Measurements from ENCODE around the gene SBF2.

Gene SBF2

DNA sequence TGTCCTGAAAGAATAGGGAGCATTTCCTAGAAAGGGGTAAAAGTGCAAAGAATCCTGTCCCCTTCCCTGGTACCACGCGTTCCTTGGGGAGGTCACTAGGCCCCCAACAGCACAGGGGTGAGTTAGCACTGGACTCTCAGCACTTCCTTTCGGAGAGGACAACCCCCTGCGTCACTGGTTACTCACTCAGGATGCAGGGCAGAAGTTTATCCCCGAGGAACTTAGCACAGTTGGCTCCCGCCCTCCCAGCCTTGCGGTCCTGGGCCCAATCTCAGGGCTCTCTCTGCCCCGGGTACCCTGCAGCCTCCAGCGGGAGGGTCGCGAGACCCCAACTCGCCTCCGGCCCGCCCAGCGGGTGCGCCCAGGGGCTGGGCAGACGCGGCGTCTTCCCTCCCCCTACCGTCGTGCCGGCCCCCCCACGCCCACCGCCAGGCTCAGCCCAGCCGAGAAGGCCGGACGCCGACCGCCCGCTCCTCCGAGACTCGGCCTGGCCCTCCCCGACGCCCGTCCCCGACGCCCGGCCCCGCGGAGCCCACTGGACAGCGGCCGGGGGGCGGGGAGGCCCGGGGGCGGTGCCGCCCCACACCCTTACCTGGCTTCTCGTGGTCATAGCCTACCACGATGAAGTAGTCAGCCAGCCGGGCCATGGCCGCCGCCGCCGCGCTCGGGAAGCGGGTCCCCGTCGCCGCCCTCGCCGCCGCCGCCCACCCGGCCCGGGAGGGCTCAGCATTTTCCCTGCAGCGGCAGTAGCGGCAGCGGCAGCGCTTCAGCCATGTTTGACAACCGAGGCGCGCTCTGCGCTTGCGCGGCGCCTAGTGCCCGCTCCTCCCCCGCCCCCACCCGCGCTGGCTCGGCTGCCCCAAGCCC is at the start of gene SBF2:
Gene SBF2 (minus strand): TSS at position 797 of the 867 bp plus-strand sequence. CDS start 150 bp downstream, at position 647.
- DNase-seq (ENCODE audit: low read depth in 2 of 2), result peak; percentile 69 to 71

GRCh38 chr11:10338287-10338686 is 44.3 kb upstream of the SBF2 start:
- no peak for DNase-seq (ENCODE audit: low read depth in 2 of 2)

DNA sequence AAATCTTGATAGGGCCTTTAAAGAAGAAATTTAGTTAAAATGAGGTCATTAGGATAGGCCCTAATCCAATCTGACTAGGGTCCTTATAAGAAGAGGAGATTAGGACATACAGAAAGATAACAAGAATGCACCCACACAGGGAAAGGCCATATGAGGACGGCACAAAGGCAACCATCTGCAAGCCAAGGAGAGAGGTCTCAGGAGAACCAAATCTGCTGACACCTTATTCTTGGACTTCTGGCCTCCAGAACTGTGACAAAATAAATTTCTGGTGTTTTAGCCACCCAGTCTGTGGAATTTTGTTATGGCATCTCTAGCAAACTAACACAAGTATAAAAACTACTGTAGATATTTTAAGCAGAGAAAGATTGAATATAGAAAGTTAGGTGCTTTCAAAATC is 39.5 kb upstream of the SBF2 start:
- DNase-seq (ENCODE audit: low read depth in 2 of 2), result no peak

DNA sequence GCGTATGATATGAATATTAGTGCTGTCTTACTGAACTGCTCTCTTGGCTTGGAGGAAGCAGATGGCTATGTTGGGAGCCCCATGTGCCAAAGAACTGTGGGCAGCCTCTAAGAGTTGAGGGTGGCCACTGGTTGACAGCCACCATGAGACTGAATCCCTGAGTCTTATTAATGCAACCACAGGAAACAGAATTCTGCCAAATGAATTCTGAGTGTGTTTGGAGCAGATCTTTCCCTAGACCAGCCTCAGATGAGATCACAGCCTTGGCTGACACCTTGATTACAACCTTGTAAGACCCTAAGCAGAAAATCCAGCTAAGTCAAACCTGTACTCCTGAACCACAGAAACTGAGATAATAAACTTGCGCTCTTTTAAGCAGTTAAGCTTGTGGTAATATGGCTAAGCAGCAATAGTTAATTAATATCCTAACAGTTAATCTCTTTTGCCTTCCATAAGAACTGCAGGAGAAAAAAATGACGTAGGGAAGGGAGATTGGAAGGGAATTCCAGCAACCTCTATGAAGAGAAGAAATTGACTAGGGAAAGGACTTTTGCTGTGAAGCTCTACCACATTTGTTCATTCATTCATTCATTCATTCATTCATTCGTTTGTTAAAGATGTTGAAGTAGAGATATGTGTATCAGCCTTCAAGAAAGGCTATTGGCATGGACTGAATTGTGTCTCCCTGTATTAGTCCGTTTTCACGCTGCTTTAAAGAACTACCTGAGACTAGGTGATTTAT is 37.7 kb upstream of the SBF2 start:
- DNase-seq (ENCODE audit: low read depth in 2 of 2), result no peak

GRCh38 chr11:10329935-10330334 is 35.9 kb upstream of the SBF2 start:
- no peak for DNase-seq (ENCODE audit: low read depth in 2 of 2)

- DNase-seq (ENCODE audit: low read depth in 2 of 2), result no peak
Measured at GRCh38 chr11:10329356-10329755, 35.3 kb upstream of the SBF2 start.

DNA sequence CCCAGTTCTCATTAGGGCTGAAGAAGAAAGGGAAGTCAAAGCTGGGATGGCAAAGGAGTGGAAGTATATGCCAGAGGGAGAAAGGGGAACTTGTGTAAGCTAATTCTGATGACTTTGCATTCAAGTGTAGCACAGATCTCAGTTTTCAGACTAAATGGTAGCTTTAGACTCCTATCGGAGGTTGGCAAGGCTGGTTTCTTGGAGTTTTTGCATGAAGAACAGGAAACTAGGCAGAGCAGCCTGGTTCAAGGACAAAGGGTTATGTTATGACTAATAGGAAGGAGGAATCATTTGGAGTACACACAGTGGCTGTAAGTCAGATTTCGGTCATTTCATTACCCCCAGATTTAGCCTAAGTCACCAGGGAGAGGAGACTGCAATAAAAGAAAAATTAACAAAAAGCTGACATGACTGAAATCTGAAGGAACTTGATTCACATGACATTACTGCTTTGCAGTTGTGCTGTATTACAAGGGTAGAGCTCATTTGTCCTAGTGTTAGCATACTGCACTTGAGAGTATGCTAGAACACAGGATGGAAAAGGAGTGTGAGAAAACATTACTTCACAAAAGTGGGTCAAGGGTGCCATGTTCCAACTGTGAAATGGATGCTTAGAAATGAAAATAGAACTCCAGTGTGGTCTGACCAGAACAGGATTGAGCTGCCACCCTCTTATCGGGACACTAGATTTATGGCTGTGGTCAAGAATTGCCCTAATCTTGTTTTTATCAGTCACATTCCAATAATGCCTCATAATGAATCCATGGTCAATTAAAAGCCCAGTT is 34.5 kb upstream of the SBF2 start:
- DNase-seq (ENCODE audit: low read depth in 2 of 2), result no peak

DNA sequence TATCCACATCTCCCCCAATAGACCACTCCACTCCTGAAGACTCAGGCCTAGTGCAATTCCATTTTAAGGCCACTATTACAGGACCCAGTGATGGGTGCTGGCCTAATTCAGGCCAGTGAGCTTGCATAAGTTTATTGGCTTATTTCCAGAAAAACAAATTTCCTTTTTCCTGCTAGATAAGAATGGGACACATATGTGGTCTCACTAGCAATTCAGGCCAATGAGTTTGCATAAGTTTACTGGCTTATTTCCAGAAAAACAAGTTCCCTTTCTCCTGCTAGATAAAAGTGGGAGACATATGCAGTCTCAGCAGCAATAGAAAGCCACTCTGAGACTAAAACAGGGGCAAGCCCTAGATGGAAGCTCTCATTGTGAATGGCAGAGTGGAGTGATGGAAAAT is 33.2 kb upstream of the SBF2 start:
- no peak for DNase-seq (ENCODE audit: low read depth in 2 of 2)

GRCh38 chr11:10326012-10326964 is 32.3 kb upstream of the SBF2 start:
- no peak for DNase-seq (ENCODE audit: low read depth in 2 of 2)

DNA sequence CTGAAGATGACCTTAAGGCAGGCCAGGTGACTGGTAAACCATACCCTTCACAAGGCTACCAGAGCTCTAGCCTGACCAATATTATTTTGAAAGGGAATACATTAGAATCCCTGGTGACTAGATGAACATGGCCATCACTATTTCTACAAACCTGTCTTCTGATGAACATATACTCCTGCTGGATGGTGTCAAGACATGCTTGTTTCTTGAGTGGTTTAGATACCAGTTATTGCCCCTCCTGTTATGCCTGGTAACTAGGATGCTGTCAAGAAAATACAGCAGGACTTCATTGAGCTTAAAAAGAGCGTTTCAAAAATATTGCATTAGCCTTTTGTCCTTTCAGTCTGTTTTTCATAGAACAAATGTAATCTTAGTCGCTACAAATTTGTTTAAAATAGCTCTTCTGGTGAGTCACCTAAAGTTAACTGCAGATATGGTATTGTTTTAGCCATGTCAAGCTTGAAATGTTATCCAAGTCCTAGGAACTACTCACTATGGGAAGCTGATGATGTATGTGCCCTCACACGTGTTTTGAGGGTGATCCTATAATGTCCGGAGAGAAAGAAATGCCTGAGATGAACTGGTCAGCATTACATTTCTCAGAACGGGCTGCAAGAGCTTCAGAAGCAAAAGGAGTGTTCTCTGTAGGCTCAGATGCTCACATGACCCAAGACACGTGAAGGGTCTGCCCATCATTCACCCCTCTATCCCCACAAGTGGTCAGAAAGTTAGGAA is 31.4 kb upstream of the SBF2 start:
- DNase-seq (ENCODE audit: low read depth in 2 of 2), result no peak

- DNase-seq (ENCODE audit: low read depth in 2 of 2), result no peak
Measured at GRCh38 chr11:10324474-10324873, 30.5 kb upstream of the SBF2 start.

GRCh38 chr11:10323793-10324170 is 29.8 kb upstream of the SBF2 start:
- no peak for DNase-seq (ENCODE audit: low read depth in 2 of 2)

DNA sequence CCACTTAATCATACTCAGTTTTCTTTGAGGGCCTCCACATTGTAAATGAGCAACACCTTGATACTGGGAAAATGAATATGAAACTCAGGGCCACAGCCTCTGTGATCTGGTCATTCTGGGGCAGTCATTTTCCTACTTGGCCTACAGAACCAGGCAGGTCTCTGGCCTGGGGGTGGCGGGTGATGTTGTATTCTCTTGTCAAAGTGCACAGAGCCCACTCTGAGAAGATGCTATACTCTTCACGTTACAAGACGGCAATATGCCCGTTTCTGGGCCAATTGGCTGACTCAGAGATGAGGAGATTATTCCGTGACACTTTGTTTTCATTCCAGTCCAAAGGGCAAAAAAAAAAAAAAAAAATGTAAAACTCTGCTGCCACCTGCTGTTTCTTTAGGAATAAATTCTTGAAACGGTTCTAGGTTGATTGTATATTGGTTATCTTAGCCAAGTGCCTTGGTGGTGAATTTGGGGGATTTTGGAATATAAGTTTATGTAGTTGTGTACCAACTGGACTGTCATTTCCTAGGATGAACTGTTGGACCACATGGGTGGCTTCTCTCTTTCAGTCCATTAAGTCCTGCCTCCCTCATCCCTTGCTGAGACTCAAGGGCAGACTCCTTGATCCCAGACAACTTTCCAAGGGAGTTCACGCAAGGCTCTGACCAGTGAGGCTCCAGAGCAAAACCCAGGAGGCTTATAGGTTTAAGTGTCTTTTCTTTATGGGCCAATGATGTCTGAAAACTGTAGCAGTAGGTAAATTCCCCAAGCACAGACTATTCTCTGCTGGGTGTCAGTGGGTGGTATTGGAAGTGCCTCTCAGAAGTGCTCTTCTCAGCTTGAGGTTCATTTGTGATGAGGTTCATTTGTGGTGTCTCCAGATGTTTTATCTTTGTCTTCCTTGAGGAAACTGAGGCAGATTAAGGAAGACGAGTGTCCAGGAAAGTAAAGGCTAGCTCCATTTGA is 29.1 kb upstream of the SBF2 start:
- DNase-seq (ENCODE audit: low read depth in 2 of 2), result no peak

GRCh38 chr11:10322401-10322800 is 28.4 kb upstream of the SBF2 start:
- DNase-seq (ENCODE audit: low read depth in 2 of 2), result no peak

GRCh38 chr11:10320736-10321465 is 26.9 kb upstream of the SBF2 start:
- DNase-seq (ENCODE audit: low read depth in 2 of 2), result no peak

GRCh38 chr11:10319702-10320558 is 25.9 kb upstream of the SBF2 start:
- no peak for DNase-seq (ENCODE audit: low read depth in 2 of 2)

GRCh38 chr11:10318527-10318802 is 24.4 kb upstream of the SBF2 start:
- DNase-seq (ENCODE audit: low read depth in 2 of 2), result no peak
